HepG2 (cell line): Measurements from ENCODE around the gene CAMTA1. TPM values are rescaled to one million over a fixed set of nuclear protein-coding genes. Genes with fewer than 3 reads are reported as not detected.

Experiments
- ATAC-seq: fragments of 200-7000 bp; cut with Tn5 transposase; 3 replicates; pipeline ENCODE4 v1.9.1; 2020; ENCODE audit warnings: mild to moderate bottlenecking, moderate library complexity
- BruUV-seq: library from RNA; stranded (reverse); fragments of 400-500 nt; replicated peaks from 2 replicates; lab custom pipeline; 2021; lab: Mats Ljungman, UMichigan
- CTCF ChIA-PET: fragments of 300-600 bp; formaldehyde crosslinking; extraction: SDS; loops from one replicate; lab custom pipeline; 2021; ENCODE audit warnings: low total read pairs, inconsistent platforms, low intra/inter-chr PET ratio; lab: Yijun Ruan, JAX
- POLR2A ChIA-PET: fragments of 350-600 bp; sonication (Branson Sonifier 250); formaldehyde crosslinking; loops from one replicate; lab custom pipeline; 2020; ENCODE audit warnings: antibody characterized with exemption, inconsistent platforms; lab: Yijun Ruan, JAX
- DNase-seq: peaks from one replicate; pipeline ENCODE4 v3.0.0-alpha.2; 2015; ENCODE audit warnings: low spot score
- FAIRE-seq: peaks from 3 replicates; lab custom pipeline; 2011; peaks lifted over from hg19 to GRCh38; lab: Jason Lieb, UNC
- H2AFZ ChIP-seq: one replicate; pipeline ENCODE4 v1.6.1; 2011; ENCODE audit warnings: low read length, inconsistent platforms
- H3K27ac ChIP-seq: fragments of 300-600 bp; 3 replicates; pipeline ENCODE4 v1.8.0; 2011; ENCODE audit warnings: mixed run types, mild to moderate bottlenecking, mixed read lengths, low read length, inconsistent platforms; ENCODE audit not compliant: insufficient read depth; ENCODE audit errors: extremely low read length
- H3K27me3 ChIP-seq, 2 experiments: fragments of 200-600 bp in 1 of 2; 2 replicates in 1 of 2; 3 replicates in 1 of 2; pipeline versions ENCODE4 v1.6.0 to v1.8.0; 2011; ENCODE audit warnings: low read length in 2 of 2, mild to moderate bottlenecking in 2 of 2, moderate library complexity in 2 of 2, inconsistent platforms in 1 of 2; ENCODE audit not compliant: insufficient read depth in 2 of 2, control insufficient read depth in 1 of 2
- H3K36me3 ChIP-seq, 2 experiments: fragments of 200-600 bp in 1 of 2; replicated peaks in 1 of 2; 2 replicates in 1 of 2; 3 replicates in 1 of 2; pipeline versions ENCODE4 v1.5.1 to v1.8.0; 2011; ENCODE audit warnings: low read length in 2 of 2, inconsistent platforms in 1 of 2; ENCODE audit not compliant: insufficient read depth in 2 of 2, control insufficient read depth in 1 of 2
- H3K4me1 ChIP-seq: 2 replicates; pipeline ENCODE4 v1.5.1; 2012; ENCODE audit warnings: low read length, inconsistent platforms; ENCODE audit not compliant: insufficient read depth
- H3K4me2 ChIP-seq: 2 replicates; pipeline ENCODE4 v1.6.0; 2011; ENCODE audit warnings: low read depth, low read length, inconsistent platforms
- H3K4me3 ChIP-seq, 3 experiments: fragments of 200-600 bp in 1 of 3; sonication (generic), shearing (Covaris generic) in 1 of 3; replicated peaks in 1 of 3; 2 replicates each; pipeline ENCODE4 v1.5.1; 2011 to 2016; ENCODE audit warnings: low read length in 3 of 3, inconsistent platforms in 2 of 3, low read depth in 2 of 3, mild to moderate bottlenecking in 2 of 3, control low read depth in 1 of 3, mixed read lengths in 1 of 3; ENCODE audit not compliant: insufficient read depth in 1 of 3
- H3K79me2 ChIP-seq: one replicate; pipeline ENCODE4 v1.6.1; 2011; ENCODE audit warnings: low read length, inconsistent platforms; ENCODE audit not compliant: insufficient read depth
- H3K9ac ChIP-seq: 2 replicates; pipeline ENCODE4 v1.6.0; 2011; ENCODE audit warnings: mild to moderate bottlenecking, low read depth, low read length, inconsistent platforms; ENCODE audit not compliant: insufficient read depth
- H3K9me3 ChIP-seq: 2 replicates; pipeline ENCODE4 v1.5.1; 2012; ENCODE audit warnings: mild to moderate bottlenecking, low read length
- H4K20me1 ChIP-seq: 2 replicates; pipeline ENCODE4 v1.6.0; 2011; ENCODE audit warnings: inconsistent platforms, mild to moderate bottlenecking, low read length, moderate library complexity; ENCODE audit not compliant: insufficient read depth
- EHMT2 ChIP-seq: fragments of 200-600 bp; sonication (generic); IDR thresholded peaks from 2 replicates; pipeline ENCODE4 v1.7.0; 2017; ENCODE audit warnings: antibody characterized with exemption, low read depth, low read length, borderline replicate concordance
- ELF4 ChIP-seq: sonication (generic); formaldehyde crosslinking; IDR thresholded peaks from 2 replicates; pipeline ENCODE4 v1.5.0; 2020; ENCODE audit warnings: missing genetic modification reagents, mild to moderate bottlenecking, moderate library complexity, borderline replicate concordance
- HNRNPUL1 ChIP-seq: fragments of 200-400 bp; formaldehyde crosslinking; IDR thresholded peaks from 2 replicates; pipeline ENCODE4 v1.6.1; 2017; ENCODE audit warnings: low read depth, mild to moderate bottlenecking, low read length, moderate library complexity
- KDM5A ChIP-seq: fragments of 200-600 bp; sonication (generic); IDR thresholded peaks from 2 replicates; pipeline ENCODE4 v1.7.0; 2018; ENCODE audit warnings: antibody characterized with exemption, mild to moderate bottlenecking, low read length, borderline replicate concordance
- PHF21A ChIP-seq: sonication (generic); formaldehyde crosslinking; IDR thresholded peaks from 2 replicates; pipeline ENCODE4 v1.5.0; 2020; ENCODE audit warnings: mild to moderate bottlenecking, missing genetic modification reagents
- RAD51 ChIP-seq: fragments of 450-650 bp; IDR thresholded peaks from 2 replicates; pipeline ENCODE4 v1.6.1; 2016; ENCODE audit warnings: borderline replicate concordance
- ZKSCAN8 ChIP-seq: IDR thresholded peaks from 2 replicates; pipeline ENCODE4 v1.6.1; 2016; ENCODE audit warnings: borderline replicate concordance, missing genetic modification reagents, missing compliant biosample characterization
- ZNF142 ChIP-seq: sonication (generic); formaldehyde crosslinking; IDR thresholded peaks from 2 replicates; pipeline ENCODE4 v1.4.0; 2020; ENCODE audit warnings: missing genetic modification reagents
- ZNF274 ChIP-seq: sonication (generic); formaldehyde crosslinking; IDR thresholded peaks from 2 replicates; pipeline ENCODE4 v1.5.1; 2020; ENCODE audit warnings: mild to moderate bottlenecking, missing genetic modification reagents
- ZNF343 ChIP-seq: sonication (generic); formaldehyde crosslinking; IDR thresholded peaks from 2 replicates; pipeline ENCODE4 v1.4.0; 2020; ENCODE audit warnings: mild to moderate bottlenecking, missing genetic modification reagents
- ZNF432 ChIP-seq: sonication (generic); formaldehyde crosslinking; IDR thresholded peaks from 2 replicates; pipeline ENCODE4 v1.5.0; 2020; ENCODE audit warnings: missing genetic modification reagents, mild to moderate bottlenecking, borderline replicate concordance
- ZNF639 ChIP-seq: conservative IDR thresholded peaks from 2 replicates; pipeline ENCODE4 v1.6.1; 2018; ENCODE audit warnings: missing genetic modification reagents
- ZNF703 ChIP-seq: sonication (generic); formaldehyde crosslinking; IDR thresholded peaks from 2 replicates; pipeline ENCODE4 v1.5.1; 2020; ENCODE audit warnings: missing genetic modification reagents, mild to moderate bottlenecking, moderate library complexity, borderline replicate concordance
- WGBS: methylation state at CpG from one replicate; pipeline ENCODE4 v1.1.6; 2017; ENCODE audit warnings: low lambda C conversion rate; 5-methylcytosine and 5-hydroxymethylcytosine counted together
- in situ Hi-C: cut with HindIII; loops from 2 replicates; pipeline ENCODE4 v1.10.0; 2017; ENCODE audit warnings: low pct_unique_long_range_greater_than_20kb; ENCODE audit not compliant: extremely low pct_ligation_motif_present
- intact Hi-C: fragments of 100-400 bp; cut with micrococcal nuclease; formaldehyde crosslinking; loops from one replicate; pipeline ENCODE4 v1.10.0; 2022; ENCODE audit not compliant: unreplicated experiment
- polyA plus RNA-seq, 8 experiments: library from polyadenylated mRNA; depleted of rRNA in 3 of 8; stranded (reverse) in 7 of 8; unstranded in 1 of 8; fragments of >200 nt; fragmentation: Illumina TruSeq in 4 of 8; extraction: Trizol in 4 of 8; gene quantifications; 2 replicates each; pipeline versions ENCODE4 v1.2.1 to v1.2.3, GENCODE V29; 2011 to 2016; ENCODE audit warnings: low read depth in 4 of 8, missing spikeins in 1 of 8, mixed read lengths in 1 of 8; ENCODE audit not compliant: insufficient read depth in 1 of 8
- total RNA-seq, 5 experiments: library from RNA; depleted of rRNA; stranded (reverse); fragments of >200 nt; fragmentation: Illumina TruSeq; extraction: Trizol; gene quantifications; 2 replicates each; pipeline ENCODE4 v1.2.3, GENCODE V29; 2016; ENCODE audit warnings: low read depth in 1 of 5
- TF ChIP-seq, protein P1 (sequence below), 2 experiments: sonication (generic) in 1 of 2; formaldehyde crosslinking in 1 of 2; IDR thresholded peaks; 2 replicates each; pipeline versions ENCODE4 v1.4.0 to v1.6.1; 2018 to 2020; ENCODE audit warnings: missing genetic modification reagents in 2 of 2, borderline replicate concordance in 1 of 2, low read depth in 1 of 2, mild to moderate bottlenecking in 1 of 2, missing biosample characterization in 1 of 2

CAMTA1 gene
- total and polyA plus RNA-seq, 2 of the 13 experiments (the other 11 are each of a cell fraction or from before 2014, with no cell fraction given): 25.0 to 36.4 TPM

DNA sequence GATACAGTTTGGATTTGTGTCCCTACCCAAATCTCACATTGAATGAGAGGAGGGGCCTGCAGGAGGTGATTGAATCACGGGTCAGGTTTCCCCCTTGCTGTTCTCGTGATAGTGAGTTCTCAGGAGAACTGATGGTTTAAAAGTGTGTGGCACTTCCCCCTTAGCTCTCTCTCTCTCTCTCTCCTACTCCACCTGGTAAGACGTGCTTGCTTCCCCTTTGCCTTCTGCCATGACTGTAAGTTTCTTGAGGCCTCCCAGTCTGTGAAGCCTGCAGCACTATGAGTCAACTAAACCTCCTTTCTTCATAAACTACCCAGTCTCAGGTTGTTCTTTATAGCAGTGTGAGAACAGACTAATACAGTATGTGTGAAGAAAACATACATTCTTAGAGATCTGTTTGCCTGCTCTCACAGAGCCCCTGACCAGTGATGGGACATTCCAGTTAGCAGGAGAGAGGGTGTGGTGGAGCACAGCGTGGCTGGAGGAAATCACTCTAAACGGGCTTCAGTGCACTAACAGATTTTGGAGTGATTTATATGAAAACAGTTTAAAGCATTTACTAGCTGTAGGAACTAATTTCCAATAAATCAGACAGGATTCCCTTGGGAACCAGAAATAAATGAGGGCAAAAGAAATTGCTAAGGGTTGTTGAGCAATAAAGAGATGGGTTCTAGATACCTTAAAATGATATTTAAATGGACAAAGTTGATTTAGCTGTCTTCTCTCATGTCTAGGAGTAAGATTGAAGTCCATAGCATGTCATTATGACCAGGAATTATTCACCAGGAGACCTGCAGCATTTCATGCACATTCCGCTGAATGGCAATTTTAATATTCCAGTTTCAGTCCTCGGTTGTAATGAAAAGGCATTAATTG, 411.0 kb downstream of the CAMTA1 start:
- no peaks in the 10 kb centered on the region; a peak in 1 of 5 replicates for H3K27me3 ChIP-seq
- no peak overlapping the region for H3K4me3 ChIP-seq
- ChIA-PET POLR2A (no interaction called here), CTCF (no interaction called here)
- no peaks in the 10 kb centered on the region for H3K36me3 ChIP-seq
- H3K4me2 ChIP-seq: no peak overlapping the region
- FAIRE-seq (no peak), ATAC-seq (no peak), DNase-seq (no peak)
- H3K27ac ChIP-seq: no peak overlapping the region
- BruUV-seq: no TSS peak
- no peaks in the 10 kb centered on the region for H4K20me1 ChIP-seq
- H3K9ac ChIP-seq: no peak overlapping the region
- no peaks in the 10 kb centered on the region for H3K9me3 ChIP-seq
- no peaks in the 10 kb centered on the region for H3K4me1 ChIP-seq
- no peak overlapping the region for H2AFZ ChIP-seq
- TF ChIP-seq ZKSCAN8 (CRISPR knock-in tag) (no peak), ZNF703 (CRISPR knock-in tag) (no peak), ZNF343 (CRISPR knock-in tag) (no peak), ELF4 (no peak), ZNF274 (CRISPR knock-in tag) (no peak), ZNF639 (CRISPR knock-in tag) (no peak), ZNF142 (no peak), ZNF432 (CRISPR knock-in tag) (no peak), RAD51 (no peak), HNRNPUL1 (no peak), KDM5A (no peak), PHF21A (CRISPR knock-in tag) (no peak), EHMT2 (no peak)
- TF ChIP-seq, protein P1, sequence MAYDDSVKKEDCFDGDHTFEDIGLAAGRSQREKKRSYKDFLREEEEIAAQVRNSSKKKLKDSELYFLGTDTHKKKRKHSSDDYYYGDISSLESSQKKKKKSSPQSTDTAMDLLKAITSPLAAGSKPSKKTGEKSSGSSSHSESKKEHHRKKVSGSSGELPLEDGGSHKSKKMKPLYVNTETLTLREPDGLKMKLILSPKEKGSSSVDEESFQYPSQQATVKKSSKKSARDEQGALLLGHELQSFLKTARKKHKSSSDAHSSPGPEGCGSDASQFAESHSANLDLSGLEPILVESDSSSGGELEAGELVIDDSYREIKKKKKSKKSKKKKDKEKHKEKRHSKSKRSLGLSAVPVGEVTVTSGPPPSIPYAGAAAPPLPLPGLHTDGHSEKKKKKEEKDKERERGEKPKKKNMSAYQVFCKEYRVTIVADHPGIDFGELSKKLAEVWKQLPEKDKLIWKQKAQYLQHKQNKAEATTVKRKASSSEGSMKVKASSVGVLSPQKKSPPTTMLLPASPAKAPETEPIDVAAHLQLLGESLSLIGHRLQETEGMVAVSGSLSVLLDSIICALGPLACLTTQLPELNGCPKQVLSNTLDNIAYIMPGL (CRISPR knock-in tag; IDR thresholded peaks at IDR 0.05; ENCODE audit: borderline replicate concordance in 1 of 2, low read depth in 1 of 2): no peak
- in situ Hi-C loops (no loop called here), intact Hi-C loops (no loop called here)
- H3K79me2 ChIP-seq: no peaks in the 10 kb centered on the region
- 14% methylated on average over 7 of the region's 7 CpGs for WGBS
